HEK293T (cell line): Measurements from ENCODE around the gene PAK3.

ENCODE experiments used
- CTCF ChIA-PET: fragments of 350-600 bp; formaldehyde crosslinking; extraction: SDS; loops from one replicate; lab custom pipeline; 2021; ENCODE audit warnings: antibody characterized with exemption, inconsistent platforms; lab: Yijun Ruan, JAX
- POLR2A ChIA-PET: fragments of 350-600 bp; formaldehyde crosslinking; extraction: SDS; loops from one replicate; lab custom pipeline; 2020; ENCODE audit warnings: antibody characterized with exemption, inconsistent platforms; lab: Yijun Ruan, JAX
- DNase-seq: peaks from one replicate; pipeline ENCODE4 v3.0.0; 2012; ENCODE audit warnings: mixed read lengths; ENCODE audit errors: extremely low spot score
- ARNT ChIP-seq: fragments of 450-650 bp; IDR thresholded peaks from 2 replicates; pipeline ENCODE4 v1.6.1; 2017; ENCODE audit warnings: mild to moderate bottlenecking
- BHLHE40 ChIP-seq: fragments of 450-650 bp; IDR thresholded peaks from 2 replicates; pipeline ENCODE4 v1.6.1; 2016; ENCODE audit warnings: mild to moderate bottlenecking, moderate library complexity, borderline replicate concordance
- CTBP1 ChIP-seq: fragments of 450-650 bp; IDR thresholded peaks from 2 replicates; pipeline ENCODE4 v1.6.1; 2016; ENCODE audit warnings: borderline replicate concordance
- ELF4 ChIP-seq: fragments of 450-650 bp; IDR thresholded peaks from 2 replicates; pipeline ENCODE4 v1.6.1; 2017; ENCODE audit warnings: antibody characterized with exemption
- FOXA1 ChIP-seq: fragments of 450-650 bp; IDR thresholded peaks from 2 replicates; pipeline ENCODE4 v1.6.1; 2016; ENCODE audit warnings: mild to moderate bottlenecking
- FOXK2 ChIP-seq: fragments of 450-650 bp; IDR thresholded peaks from 2 replicates; pipeline ENCODE4 v1.6.1; 2016; ENCODE audit warnings: mild to moderate bottlenecking
- FOXM1 ChIP-seq: fragments of 450-650 bp; IDR thresholded peaks from 2 replicates; pipeline ENCODE4 v1.6.1; 2017; ENCODE audit warnings: mild to moderate bottlenecking, borderline replicate concordance
- HDGF ChIP-seq: fragments of 450-650 bp; IDR thresholded peaks from 2 replicates; pipeline ENCODE4 v1.6.1; 2017; ENCODE audit warnings: antibody characterized with exemption, borderline replicate concordance
- L3MBTL2 ChIP-seq: fragments of 450-650 bp; conservative IDR thresholded peaks from 2 replicates; pipeline ENCODE4 v1.6.1; 2016; ENCODE audit warnings: mild to moderate bottlenecking
- LEF1 ChIP-seq: fragments of 450-650 bp; IDR thresholded peaks from 2 replicates; pipeline ENCODE4 v1.6.1; 2017; ENCODE audit warnings: mild to moderate bottlenecking, borderline replicate concordance
- NFRKB ChIP-seq: fragments of 450-650 bp; IDR thresholded peaks from 2 replicates; pipeline ENCODE4 v1.6.1; 2016; ENCODE audit warnings: mild to moderate bottlenecking, moderate library complexity
- PKNOX1 ChIP-seq: fragments of 450-650 bp; IDR thresholded peaks from 2 replicates; pipeline ENCODE4 v1.6.1; 2016
- SP1 ChIP-seq: fragments of 450-650 bp; IDR thresholded peaks from 2 replicates; pipeline ENCODE4 v1.6.1; 2017
- SUZ12 ChIP-seq: fragments of 450-650 bp; IDR thresholded peaks from 2 replicates; pipeline ENCODE4 v1.6.1; 2016; ENCODE audit warnings: mild to moderate bottlenecking
- TARDBP ChIP-seq: fragments of 450-650 bp; IDR thresholded peaks from 2 replicates; pipeline ENCODE4 v1.6.1; 2016
- ZNF384 ChIP-seq: fragments of 450-650 bp; IDR thresholded peaks from 2 replicates; pipeline ENCODE4 v1.6.1; 2016

PAK3 gene

DNA sequence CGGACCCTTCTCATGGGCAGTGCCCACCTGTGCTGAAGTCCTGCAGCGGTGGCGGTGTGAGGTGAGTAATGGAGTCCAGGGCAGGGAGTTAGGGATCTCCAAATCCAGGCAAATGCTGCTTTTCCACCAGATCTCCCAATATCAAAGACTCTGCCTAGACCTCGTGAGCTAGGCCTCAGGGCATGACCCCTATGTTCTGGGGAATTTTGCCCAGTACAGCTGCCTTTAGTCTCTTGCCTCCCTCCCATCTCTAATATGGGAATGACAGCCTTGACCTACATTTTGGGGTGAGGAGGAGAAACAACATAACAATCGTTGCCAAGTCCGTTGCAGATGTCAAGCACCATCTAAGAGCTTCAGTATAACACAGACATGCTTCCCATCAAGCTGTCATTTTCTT, 7.3 kb downstream of the PAK3 start:
- CTCF ChIA-PET, result no interaction called here
- no peak for DNase-seq
- POLR2A ChIA-PET, result no interaction called here
- TF ChIP-seq NFRKB, result no peak
- no peak for TF ChIP-seq BHLHE40
- TF ChIP-seq ZNF384, result no peak
- TF ChIP-seq FOXM1, result no peak
- no peak for TF ChIP-seq ELF4
- no peak for TF ChIP-seq FOXA1
- TF ChIP-seq SUZ12, result no peak
- TF ChIP-seq FOXK2, result no peak
- TF ChIP-seq PKNOX1, result no peak
- TF ChIP-seq ARNT, result no peak

GRCh38 chrX:111110098-111110775, 14.2 kb downstream of the PAK3 start:
- TF ChIP-seq NFRKB, result no peak
- no peak for TF ChIP-seq HDGF
- no peak for TF ChIP-seq BHLHE40
- no peak for TF ChIP-seq TARDBP
- no peak for TF ChIP-seq CTBP1
- CTCF ChIA-PET, result interaction anchor here (0.8 kb wide), 1 partner anchor 10 kb away, joined by 6 read pairs; no protein-coding TSS in a partner anchor
- DNase-seq, result no peak
- POLR2A ChIA-PET, result no interaction called here

GRCh38 chrX:111114806-111115205, 18.8 kb downstream of the PAK3 start:
- ChIA-PET CTCF (no interaction called here), POLR2A (no interaction called here)
- no peak for TF ChIP-seq CTBP1
- no peak for TF ChIP-seq TARDBP
- TF ChIP-seq ELF4, result no peak
- TF ChIP-seq SUZ12, result no peak
- TF ChIP-seq FOXK2, result no peak
- no peak for TF ChIP-seq L3MBTL2
- no peak for TF ChIP-seq BHLHE40
- no peak for TF ChIP-seq PKNOX1
- TF ChIP-seq LEF1, result no peak
- TF ChIP-seq SP1, result no peak
- no peak for TF ChIP-seq HDGF
- no peak for TF ChIP-seq FOXM1
- no peak for TF ChIP-seq FOXA1
- DNase-seq, result no peak

DNA sequence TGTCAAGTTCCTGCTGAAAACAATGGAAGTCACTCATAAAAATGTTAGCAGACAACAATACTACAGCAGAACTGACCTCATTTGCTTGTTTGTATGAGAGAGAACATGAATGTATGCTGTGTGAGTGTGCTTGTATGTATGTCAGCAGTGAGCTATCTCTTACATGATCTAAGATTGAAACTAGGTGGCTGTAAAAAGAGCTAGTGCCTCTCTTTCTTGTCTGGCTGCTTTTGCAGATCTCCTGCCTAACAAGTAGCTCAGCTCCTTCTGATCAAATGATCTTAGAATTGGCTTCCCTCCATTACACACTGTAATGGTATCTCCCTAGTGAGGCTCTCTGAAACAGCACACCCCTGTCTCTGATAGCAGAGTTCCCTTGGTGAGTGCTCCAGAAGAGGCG, 20.7 kb downstream of the PAK3 start:
- POLR2A ChIA-PET, result no interaction called here
- CTCF ChIA-PET, result no interaction called here
- DNase-seq, result no peak
- TF ChIP-seq LEF1 (no peak), PKNOX1 (no peak), TARDBP (no peak), ARNT (no peak), ELF4 (no peak)

DNA sequence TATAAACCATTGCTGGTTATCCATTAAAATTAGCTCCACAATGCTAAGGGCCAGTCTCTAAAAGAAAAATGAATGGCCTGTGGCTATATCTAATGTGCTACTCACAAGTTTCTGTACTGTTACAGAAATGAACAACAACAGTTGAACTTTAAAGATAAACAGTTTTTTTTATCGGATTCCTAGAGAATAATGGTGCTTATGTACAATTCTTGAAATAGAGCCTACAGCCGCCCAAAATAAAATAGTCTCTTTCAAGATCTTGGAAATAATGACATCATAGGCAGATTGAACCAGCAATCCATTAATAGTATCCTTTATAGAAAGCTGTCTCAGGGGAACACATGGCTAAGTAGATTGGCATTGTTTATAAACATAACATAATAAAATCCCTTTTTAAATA, 23.4 kb downstream of the PAK3 start:
- POLR2A ChIA-PET, result no interaction called here
- no peak for TF ChIP-seq ELF4
- no peak for TF ChIP-seq LEF1
- no peak for TF ChIP-seq FOXA1
- no peak for TF ChIP-seq NFRKB
- TF ChIP-seq FOXM1, result no peak
- TF ChIP-seq CTBP1, result no peak
- no peak for TF ChIP-seq SUZ12
- no peak for TF ChIP-seq SP1
- DNase-seq, result no peak
- CTCF ChIA-PET, result no interaction called here

DNA sequence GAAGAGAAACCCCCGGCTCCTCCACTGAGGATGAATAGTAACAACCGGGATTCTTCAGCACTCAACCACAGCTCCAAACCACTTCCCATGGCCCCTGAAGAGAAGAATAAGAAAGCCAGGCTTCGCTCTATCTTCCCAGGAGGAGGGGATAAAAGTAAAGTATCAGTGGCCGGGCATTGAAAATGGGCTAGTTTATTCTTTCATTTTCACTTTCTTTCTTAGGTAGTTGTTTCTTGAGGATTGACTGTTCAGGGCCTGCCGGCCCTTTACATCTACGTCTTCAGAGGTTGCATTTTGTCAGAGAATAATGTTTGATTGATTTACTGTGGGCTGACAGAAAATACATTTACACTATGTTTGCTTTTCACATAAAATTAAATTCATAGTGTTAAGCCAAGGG, 27.1 kb downstream of the PAK3 start:
- ChIA-PET CTCF (no interaction called here), POLR2A (no interaction called here)
- TF ChIP-seq CTBP1 (no peak), HDGF (no peak), SUZ12 (no peak), BHLHE40 (no peak), FOXK2 (no peak), LEF1 (no peak), ELF4 (no peak), NFRKB (no peak), ARNT (no peak)
- DNase-seq, result no peak

DNA sequence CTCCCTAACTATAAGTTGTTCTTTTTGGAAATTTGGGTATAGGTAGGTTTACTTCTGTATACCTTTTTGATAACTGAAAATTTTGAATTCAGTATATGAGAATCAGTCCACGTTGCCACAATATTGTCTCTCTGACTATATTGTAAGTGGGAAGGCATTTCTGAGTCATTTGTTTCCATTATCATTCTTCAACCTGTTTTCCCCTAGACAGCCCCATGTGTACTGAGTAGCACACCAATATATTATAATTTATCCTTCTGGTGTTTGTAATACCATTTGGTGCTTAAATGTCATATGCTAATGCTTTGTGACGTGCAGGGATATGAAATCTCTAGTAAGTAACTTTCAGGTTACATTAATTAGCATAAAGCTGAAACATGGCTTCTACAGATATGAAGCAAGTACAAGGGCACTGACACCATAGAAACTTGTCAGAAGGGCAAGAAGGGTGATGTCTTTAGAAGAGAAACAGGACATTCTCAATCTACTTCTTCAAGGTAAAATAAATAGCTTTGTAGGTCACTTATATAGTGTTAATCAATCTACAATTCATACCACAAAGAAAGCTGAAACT, 27.7 kb downstream of the PAK3 start:
- no peak for DNase-seq
- CTCF ChIA-PET, result no interaction called here
- TF ChIP-seq SUZ12, result no peak
- TF ChIP-seq ARNT, result no peak
- TF ChIP-seq FOXK2, result no peak
- TF ChIP-seq BHLHE40, result no peak
- no peak for TF ChIP-seq TARDBP
- TF ChIP-seq LEF1, result no peak
- TF ChIP-seq PKNOX1, result no peak
- TF ChIP-seq ZNF384, result no peak
- TF ChIP-seq FOXA1, result no peak
- POLR2A ChIA-PET, result no interaction called here
